H9 (cell line): ENCODE data around the gene SECISBP2. TPM values are rescaled to one million over a fixed set of nuclear protein-coding genes. Genes with fewer than 3 reads are reported as not detected.

Experiments
- DNase-seq: peaks from one replicate; pipeline ENCODE4 v3.0.0-alpha.2; 2017
- H2AFZ ChIP-seq: one replicate; pipeline ENCODE4 v1.6.1; 2013; ENCODE audit warnings: mild to moderate bottlenecking, low read length, control low read depth, moderate library complexity
- H2AK5ac ChIP-seq: 2 replicates; pipeline ENCODE4 v1.6.1; 2013; ENCODE audit warnings: low read length, control low read depth, mixed read lengths; ENCODE audit not compliant: insufficient read length
- H2BK120ac ChIP-seq: one replicate; pipeline ENCODE4 v1.6.1; 2013; ENCODE audit warnings: low read depth, mild to moderate bottlenecking, low read length, control low read depth, inconsistent platforms; ENCODE audit not compliant: poor library complexity, severe bottlenecking
- H2BK12ac ChIP-seq: 2 replicates; pipeline ENCODE4 v1.6.1; 2013; ENCODE audit warnings: low read length, control low read depth, mixed read lengths, low read depth; ENCODE audit not compliant: insufficient read length
- H2BK15ac ChIP-seq: 2 replicates; pipeline ENCODE4 v1.6.1; 2013; ENCODE audit warnings: low read depth, low read length, control low read depth
- H2BK20ac ChIP-seq: one replicate; pipeline ENCODE4 v1.6.1; 2013; ENCODE audit warnings: low read depth, mild to moderate bottlenecking, low read length, control low read depth, inconsistent platforms; ENCODE audit not compliant: poor library complexity, severe bottlenecking
- H2BK5ac ChIP-seq: 2 replicates; pipeline ENCODE4 v1.6.1; 2013; ENCODE audit warnings: low read length, control low read depth, mixed read lengths; ENCODE audit not compliant: insufficient read length
- H3K14ac ChIP-seq: 2 replicates; pipeline ENCODE4 v1.6.1; 2013; ENCODE audit warnings: low read length, control low read depth; ENCODE audit not compliant: insufficient read depth
- H3K18ac ChIP-seq: 2 replicates; pipeline ENCODE4 v1.6.1; 2013; ENCODE audit warnings: low read depth, mild to moderate bottlenecking, mixed read lengths, low read length, control low read depth; ENCODE audit not compliant: insufficient read length
- H3K23ac ChIP-seq: 2 replicates; pipeline ENCODE4 v1.6.1; 2013; ENCODE audit warnings: low read length, control low read depth, mixed read lengths, low read depth; ENCODE audit not compliant: insufficient read length
- H3K23me2 ChIP-seq: 2 replicates; pipeline ENCODE4 v1.6.1; 2013; ENCODE audit warnings: low read depth, mild to moderate bottlenecking, mixed read lengths, low read length, control low read depth; ENCODE audit not compliant: insufficient read length, poor library complexity, severe bottlenecking
- H3K27ac ChIP-seq: 2 replicates; pipeline ENCODE4 v1.5.1; 2013; ENCODE audit warnings: low read length, control low read depth, mixed read lengths, low read depth; ENCODE audit not compliant: insufficient read length
- H3K27me3 ChIP-seq: 2 replicates; pipeline ENCODE4 v1.6.1; 2013; ENCODE audit warnings: low read length, control low read depth, inconsistent platforms; ENCODE audit not compliant: insufficient read depth
- H3K4ac ChIP-seq: 2 replicates; pipeline ENCODE4 v1.6.1; 2013; ENCODE audit warnings: low read depth, mild to moderate bottlenecking, control low read depth, inconsistent platforms, low read length, moderate library complexity
- H3K4me1 ChIP-seq: 2 replicates; pipeline ENCODE4 v1.6.1; 2013; ENCODE audit warnings: low read length, control low read depth, inconsistent platforms; ENCODE audit not compliant: insufficient read depth
- H3K4me2 ChIP-seq: 2 replicates; pipeline ENCODE4 v1.6.1; 2013; ENCODE audit warnings: low read length, control low read depth, mixed read lengths; ENCODE audit not compliant: insufficient read length, insufficient read depth
- H3K56ac ChIP-seq: 2 replicates; pipeline ENCODE4 v1.6.1; 2013; ENCODE audit warnings: low read depth, mild to moderate bottlenecking, mixed read lengths, low read length, control low read depth; ENCODE audit not compliant: insufficient read length
- H3K79me1 ChIP-seq: 2 replicates; pipeline ENCODE4 v1.6.1; 2013; ENCODE audit warnings: low read depth, mild to moderate bottlenecking, moderate library complexity, low read length, control low read depth, inconsistent platforms; ENCODE audit not compliant: insufficient read depth, poor library complexity, severe bottlenecking
- H3K79me2 ChIP-seq: 2 replicates; pipeline ENCODE4 v1.6.1; 2013; ENCODE audit warnings: low read length, control low read depth, inconsistent platforms; ENCODE audit not compliant: insufficient read depth
- H3K9ac ChIP-seq: 2 replicates; pipeline ENCODE4 v1.6.1; 2013; ENCODE audit warnings: low read length, control low read depth, mixed read lengths; ENCODE audit not compliant: insufficient read length; ENCODE audit errors: extremely low read depth
- H3K9me3 ChIP-seq: one replicate; pipeline ENCODE4 v1.6.1; 2013; ENCODE audit warnings: low read depth, low read length, inconsistent platforms; ENCODE audit not compliant: control insufficient read depth
- H3T11ph ChIP-seq: one replicate; pipeline ENCODE4 v1.6.1; 2013; ENCODE audit warnings: mild to moderate bottlenecking, low read length, control low read depth, inconsistent platforms
- H4K20me1 ChIP-seq: one replicate; pipeline ENCODE4 v1.6.1; 2013; ENCODE audit not compliant: control insufficient read depth, insufficient read length, insufficient read depth
- H4K5ac ChIP-seq: 2 replicates; pipeline ENCODE4 v1.6.1; 2013; ENCODE audit warnings: low read depth, mild to moderate bottlenecking, mixed read lengths, low read length, control low read depth; ENCODE audit not compliant: insufficient read length
- H4K8ac ChIP-seq: replicated peaks from 2 replicates; pipeline ENCODE4 v1.6.1; 2013; ENCODE audit warnings: low read length, control low read depth, mixed read lengths, low read depth; ENCODE audit not compliant: insufficient read length
- H4K91ac ChIP-seq: 2 replicates; pipeline ENCODE4 v1.6.1; 2013; ENCODE audit warnings: low read depth, mild to moderate bottlenecking, moderate library complexity, mixed read lengths, low read length, control low read depth; ENCODE audit not compliant: insufficient read length
- H3K27ac Mint-ChIP-seq, 3 experiments: 2 replicates in 2 of 3; 3 replicates in 1 of 3; pipeline ENCODE4 v1.8.0; 2020 to 2021; ENCODE audit warnings: mixed read lengths in 3 of 3, mild to moderate bottlenecking in 1 of 3, moderate library complexity in 1 of 3
- H3K27me3 Mint-ChIP-seq: 2 replicates; pipeline ENCODE4 v1.8.0; 2021; ENCODE audit warnings: low read depth, mild to moderate bottlenecking, moderate library complexity, mixed read lengths
- H3K36me3 Mint-ChIP-seq, 3 experiments: 2 replicates in 2 of 3; 3 replicates in 1 of 3; pipeline ENCODE4 v1.8.0; 2020 to 2021; ENCODE audit warnings: low read depth in 3 of 3, mixed read lengths in 3 of 3; ENCODE audit not compliant: insufficient read depth in 1 of 3
- H3K4me1 Mint-ChIP-seq, 2 experiments: 2 replicates each; pipeline ENCODE4 v1.8.0; 2020; ENCODE audit warnings: mixed read lengths in 2 of 2
- H3K4me3 Mint-ChIP-seq, 2 experiments: 2 replicates in 1 of 2; 3 replicates in 1 of 2; pipeline ENCODE4 v1.8.0; 2020 to 2021; ENCODE audit warnings: mild to moderate bottlenecking in 2 of 2, mixed read lengths in 2 of 2, moderate library complexity in 1 of 2
- H3K9me3 Mint-ChIP-seq, 2 experiments: 2 replicates in 1 of 2; 3 replicates in 1 of 2; pipeline ENCODE4 v1.8.0; 2020; ENCODE audit warnings: mild to moderate bottlenecking in 2 of 2, mixed read lengths in 2 of 2, moderate library complexity in 1 of 2
- WGBS: extraction: QIAGEN DNeasy Blood & Tissue Kit; methylation state at CpG from one replicate; pipeline ENCODE4 v1.1.7; 2013; ENCODE audit warnings: missing lambda C conversion rate, low lambda C conversion rate, mixed read lengths; ENCODE audit not compliant: insufficient read length; ENCODE audit errors: extremely low coverage; 5-methylcytosine and 5-hydroxymethylcytosine counted together
- total RNA-seq: library from RNA; stranded (reverse); gene quantifications from 2 replicates; pipeline ENCODE4 v1.2.1, GENCODE V29; 2021
- TF ChIP-seq, protein P1 (sequence below): fragments of 200-600 bp; sonication (generic); conservative IDR thresholded peaks from 3 replicates; pipeline ENCODE4 v1.8.0; 2021; ENCODE audit warnings: antibody characterized with exemption, mild to moderate bottlenecking

SECISBP2 gene
- total RNA-seq, 1 experiment from 2014 or later: 62.7 TPM

DNA sequence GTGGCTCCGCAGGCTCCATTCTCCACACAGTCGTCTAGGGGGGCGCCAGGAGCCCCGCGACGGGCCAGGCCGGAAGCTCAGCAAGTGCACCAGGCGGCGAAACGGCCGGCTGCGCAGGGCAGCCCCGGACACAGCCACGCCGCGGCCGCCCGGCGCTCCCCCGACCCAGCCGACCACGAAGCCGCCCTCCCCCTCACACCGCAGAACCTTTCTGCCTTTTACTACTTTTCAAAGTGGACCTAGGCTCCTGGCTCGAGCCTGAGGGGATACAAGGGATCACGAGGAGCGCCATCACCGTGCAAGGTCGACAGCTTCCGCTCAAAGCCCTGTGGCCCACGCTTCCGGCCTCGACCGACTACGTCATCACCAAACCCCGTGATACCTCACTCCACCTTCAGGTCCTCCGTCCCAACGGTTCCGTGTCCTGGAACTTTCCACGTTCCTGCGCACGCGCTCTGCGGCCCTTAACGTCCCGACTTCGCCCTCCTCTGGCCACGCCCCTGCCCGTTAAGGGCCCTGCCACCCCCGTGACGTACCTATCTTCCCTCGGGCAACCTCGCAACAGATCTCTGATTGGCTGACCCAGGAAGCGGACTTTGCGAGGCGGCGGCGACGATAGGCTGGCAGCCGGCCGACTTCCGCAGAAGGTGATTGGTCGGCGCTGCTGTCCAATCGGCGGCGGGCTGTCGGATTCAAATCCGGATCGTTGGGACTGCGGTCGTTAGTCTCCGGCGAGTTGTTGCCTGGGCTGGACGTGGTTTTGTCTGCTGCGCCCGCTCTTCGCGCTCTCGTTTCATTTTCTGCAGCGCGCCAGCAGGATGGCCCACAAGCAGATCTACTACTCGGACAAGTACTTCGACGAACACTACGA is 7.6 kb upstream of the SECISBP2 start, which contains the start of gene CKS2:
CKS2 (plus strand) TSS at position 721 of the 871 bp plus-strand sequence; CDS start at position 819, 98 bp downstream.
- Histone ChIP-seq H2BK20ac (no peak within 1 kb of the TSS), H3K27me3 (no peaks in the 10 kb centered on the region), H3T11ph (peak within 1 kb of the TSS; percentile 22), H3K79me2 (peaks cover 38% of the 10 kb centered on the region; the same call in 1 of the 2 replicates), H2BK15ac (no peak within 1 kb of the TSS), H3K4me1 (no peaks in the 10 kb centered on the region), H3K27ac (peak within 1 kb of the TSS; percentile 26), H4K5ac (peak within 1 kb of the TSS; percentile 4), H2AFZ (no peak within 1 kb of the TSS), H3K23ac (no peak within 1 kb of the TSS), H3K9me3 (no peaks in the 10 kb centered on the region), H4K91ac (no peak within 1 kb of the TSS), H2BK5ac (no peak within 1 kb of the TSS), H3K56ac (no peak within 1 kb of the TSS), H3K23me2 (no peaks in the 10 kb centered on the region), H3K14ac (peak within 1 kb of the TSS; percentile 98), H4K8ac (no peak within 1 kb of the TSS), H4K20me1 (no peaks in the 10 kb centered on the region), H3K4me2 (peak within 1 kb of the TSS; percentile 84), H3K4ac (peak within 1 kb of the TSS; percentile 25; the same call in 1 of the 2 replicates), H3K18ac (peak within 1 kb of the TSS; percentile 96), H2BK120ac (no peak within 1 kb of the TSS), H3K9ac (peak within 1 kb of the TSS; percentile 85), H2BK12ac (no peak within 1 kb of the TSS), H2AK5ac (no peak within 1 kb of the TSS), H3K79me1 (no peaks in the 10 kb centered on the region)
- Mint-ChIP-seq H3K36me3 (peaks cover 22 to 37% (median 33%) of the 10 kb centered on the region in 3 experiments), H3K9me3 (no peaks in the 10 kb centered on the region; a peak in 1 of 5 replicates), H3K4me3 (peak within 1 kb of the TSS; percentile 90 to 96), H3K27ac (peak within 1 kb of the TSS; percentile 99 to 100 (median 99)), H3K27me3 (peaks cover 4% of the 10 kb centered on the region; the same call in 1 of the 2 replicates), H3K4me1 (peaks cover 28 to 30% of the 10 kb centered on the region in 2 experiments)
- TF ChIP-seq, protein P1, sequence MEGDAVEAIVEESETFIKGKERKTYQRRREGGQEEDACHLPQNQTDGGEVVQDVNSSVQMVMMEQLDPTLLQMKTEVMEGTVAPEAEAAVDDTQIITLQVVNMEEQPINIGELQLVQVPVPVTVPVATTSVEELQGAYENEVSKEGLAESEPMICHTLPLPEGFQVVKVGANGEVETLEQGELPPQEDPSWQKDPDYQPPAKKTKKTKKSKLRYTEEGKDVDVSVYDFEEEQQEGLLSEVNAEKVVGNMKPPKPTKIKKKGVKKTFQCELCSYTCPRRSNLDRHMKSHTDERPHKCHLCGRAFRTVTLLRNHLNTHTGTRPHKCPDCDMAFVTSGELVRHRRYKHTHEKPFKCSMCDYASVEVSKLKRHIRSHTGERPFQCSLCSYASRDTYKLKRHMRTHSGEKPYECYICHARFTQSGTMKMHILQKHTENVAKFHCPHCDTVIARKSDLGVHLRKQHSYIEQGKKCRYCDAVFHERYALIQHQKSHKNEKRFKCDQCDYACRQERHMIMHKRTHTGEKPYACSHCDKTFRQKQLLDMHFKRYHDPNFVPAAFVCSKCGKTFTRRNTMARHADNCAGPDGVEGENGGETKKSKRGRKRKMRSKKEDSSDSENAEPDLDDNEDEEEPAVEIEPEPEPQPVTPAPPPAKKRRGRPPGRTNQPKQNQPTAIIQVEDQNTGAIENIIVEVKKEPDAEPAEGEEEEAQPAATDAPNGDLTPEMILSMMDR: no peak
- peak; percentile 100 for DNase-seq
- no CpG with 5 or more reads among the region's 86 CpGs for WGBS
